ENCODE data around the gene TCEAL9.
"Not testable (repeated sequence)": the region's sequence is repeated elsewhere in the genome, so short reads cannot be mapped to it uniquely, and the experiment has no call there.

The TCEAL9 gene

GRCh38 chrX:103373581-103373980, 17.3 kb downstream of the TCEAL9 start:
- DNase-seq (ENCODE audit: low read depth in 3 of 3), result no peak

GRCh38 chrX:103376118-103376978, 20.0 kb downstream of the TCEAL9 start, which contains the start of gene BEX3:
Gene BEX3 (plus strand): TSS chrX:103376538. CDS start chrX:103377522, 984 bp downstream.
- DNase-seq (ENCODE audit: low read depth in 3 of 3), result peak in 1 of 3 experiments; percentile 5

GRCh38 chrX:103376979-103377324, 20.6 kb downstream of the TCEAL9 start:
- DNase-seq (ENCODE audit: low read depth in 3 of 3), result no peak

GRCh38 chrX:103378990-103379389, 22.7 kb downstream of the TCEAL9 start:
- DNase-seq (ENCODE audit: low read depth in 3 of 3), result no peak

- no peak for DNase-seq (ENCODE audit: low read depth in 3 of 3)
Observed at GRCh38 chrX:103382877-103383276, 26.6 kb downstream of the TCEAL9 start.

GRCh38 chrX:103384672-103385071, 28.4 kb downstream of the TCEAL9 start:
- DNase-seq (ENCODE audit: low read depth in 3 of 3), result no peak

GRCh38 chrX:103385283-103385830, 29.1 kb downstream of the TCEAL9 start:
- DNase-seq (ENCODE audit: low read depth in 3 of 3), result not testable (repeated sequence)

- DNase-seq (ENCODE audit: low read depth in 3 of 3), result no peak
Observed at GRCh38 chrX:103386332-103386731, 30.0 kb downstream of the TCEAL9 start.

- DNase-seq (ENCODE audit: low read depth in 3 of 3), result no peak
Observed at GRCh38 chrX:103393487-103393886, 37.2 kb downstream of the TCEAL9 start.

- no peak for DNase-seq (ENCODE audit: low read depth in 3 of 3)
Observed at GRCh38 chrX:103396186-103396585, 39.9 kb downstream of the TCEAL9 start.

- no peak for DNase-seq (ENCODE audit: low read depth in 3 of 3)
Observed at GRCh38 chrX:103396660-103397059, 40.4 kb downstream of the TCEAL9 start.

- no peak for DNase-seq (ENCODE audit: low read depth in 3 of 3)
Observed at GRCh38 chrX:103397707-103398106, 41.4 kb downstream of the TCEAL9 start.

- no peak for DNase-seq (ENCODE audit: low read depth in 3 of 3)
Observed at GRCh38 chrX:103398421-103398864, 42.1 kb downstream of the TCEAL9 start.

GRCh38 chrX:103399744-103400143, 43.4 kb downstream of the TCEAL9 start:
- no peak for DNase-seq (ENCODE audit: low read depth in 3 of 3)

GRCh38 chrX:103400931-103401330, 44.6 kb downstream of the TCEAL9 start:
- no peak for DNase-seq (ENCODE audit: low read depth in 3 of 3)

- DNase-seq (ENCODE audit: low read depth in 3 of 3), result peak in 1 of 3 experiments; percentile 7
Observed at GRCh38 chrX:103404231-103405008, 48.1 kb downstream of the TCEAL9 start.

GRCh38 chrX:103405009-103405333, 48.7 kb downstream of the TCEAL9 start:
- no peak for DNase-seq (ENCODE audit: low read depth in 3 of 3)

- no peak for DNase-seq (ENCODE audit: low read depth in 3 of 3)
Observed at GRCh38 chrX:103406256-103406655, 50.0 kb downstream of the TCEAL9 start.

GRCh38 chrX:103407776-103408175, 51.5 kb downstream of the TCEAL9 start:
- no peak for DNase-seq (ENCODE audit: low read depth in 3 of 3)
